ENCODE data around the gene DNLZ.
"Not testable (repeated sequence)": the region's sequence is repeated elsewhere in the genome, so short reads cannot be mapped to it uniquely, and the experiment has no call there.

The DNLZ gene

DNA sequence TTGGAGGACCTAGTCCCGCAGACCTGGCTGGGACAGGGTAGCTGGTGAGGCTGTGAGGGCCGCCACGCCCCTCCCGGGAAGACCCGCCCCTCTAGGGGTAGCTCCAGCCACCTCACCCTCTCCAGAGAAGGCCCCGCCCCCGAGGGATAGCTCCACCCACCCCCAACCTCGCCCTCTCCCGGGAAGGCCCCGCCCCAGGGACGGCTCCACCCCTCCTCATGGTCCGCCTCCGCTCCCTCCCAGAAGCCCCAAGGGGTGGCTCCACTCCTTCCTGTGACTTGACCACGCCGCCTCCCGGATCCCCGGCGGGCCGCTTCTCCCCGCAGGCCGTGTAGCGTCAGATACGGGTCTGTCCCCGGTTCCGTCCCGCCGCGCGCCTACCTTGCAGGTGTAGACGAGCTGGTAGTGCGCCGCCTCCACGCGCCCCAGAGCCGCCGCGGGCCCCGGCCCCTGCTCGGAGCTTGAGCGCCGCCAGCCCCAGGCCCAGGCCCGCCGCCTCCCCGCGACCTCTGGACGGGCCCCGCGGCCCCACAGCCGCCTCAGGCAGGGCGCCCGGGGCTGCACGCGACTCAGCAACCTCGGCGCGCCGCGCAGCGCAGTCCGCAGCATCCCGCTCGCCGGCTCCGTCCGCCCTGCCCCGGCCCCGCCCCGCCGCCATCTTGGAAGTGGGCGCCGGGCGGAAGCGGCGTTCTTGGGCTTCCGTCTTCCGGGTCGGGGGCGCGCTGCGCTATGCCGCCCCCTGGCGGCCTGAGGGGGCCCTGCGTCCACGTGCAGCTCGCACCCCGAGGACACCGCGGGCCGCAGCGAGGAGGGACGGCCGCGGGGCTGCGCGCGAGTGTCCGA is at the start of gene DNLZ:
TSS of gene DNLZ (minus strand) at position 639 of the 843 bp plus-strand sequence. CDS start at position 609, 30 bp downstream.
- H3K4me1 ChIP-seq (ENCODE audit: control insufficient read depth in 1 of 2, insufficient read depth in 2 of 2, low read length in 2 of 2), result peaks cover 0 to 30% of the 10 kb centered on the region in 2 donors
- H3K4me3 ChIP-seq (ENCODE audit: low read depth in 1 of 2, low read length in 2 of 2), result peak within 1 kb of the TSS in 1 of 2 donors; percentile 67

DNA sequence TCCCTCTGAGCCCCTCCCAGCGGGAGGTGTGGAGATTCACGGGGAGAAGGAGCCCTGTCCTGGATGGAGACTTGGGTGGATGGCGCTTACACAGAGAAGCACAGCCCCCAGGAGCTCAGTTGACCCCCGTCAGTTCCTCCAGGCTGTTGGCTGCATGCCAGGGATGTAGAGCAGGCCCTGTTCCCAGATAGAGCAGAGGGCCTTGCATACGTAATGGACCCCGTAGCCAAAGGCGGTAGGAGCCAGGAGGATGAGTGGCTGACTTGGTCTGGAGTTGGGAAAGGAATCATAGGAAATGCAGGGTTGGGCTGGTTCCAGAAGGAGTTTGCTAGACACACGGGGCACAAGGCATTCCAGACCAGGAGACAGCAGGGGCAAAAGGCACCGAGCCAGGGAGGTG is 49.4 kb upstream of the DNLZ start:
- H3K4me3 ChIP-seq (ENCODE audit: low read depth in 1 of 2, low read length in 2 of 2), result no peak overlapping the region
- H3K27me3 ChIP-seq (ENCODE audit: low read depth, low read length), result no peaks in the 10 kb centered on the region
- no peak overlapping the region for H3K27ac ChIP-seq (ENCODE audit: low read length)
- H3K36me3 ChIP-seq (ENCODE audit: control insufficient read depth in 1 of 2, insufficient read depth in 2 of 2, low read length in 2 of 2), result peaks cover 31 to 53% of the 10 kb centered on the region in 2 donors
- H3K9me3 ChIP-seq (ENCODE audit: control insufficient read depth in 1 of 2, low read length in 2 of 2), result no peaks in the 10 kb centered on the region
- H3K4me1 ChIP-seq (ENCODE audit: control insufficient read depth in 1 of 2, insufficient read depth in 2 of 2, low read length in 2 of 2), result peaks cover 8 to 29% of the 10 kb centered on the region in 2 donors

More for the DNA sequence above, at the start of gene DNLZ:
- Histone ChIP-seq H3K27me3 (ENCODE audit: low read depth, low read length) (no peaks in the 10 kb centered on the region), H3K9me3 (ENCODE audit: control insufficient read depth in 1 of 2, low read length in 2 of 2) (no peaks in the 10 kb centered on the region), H3K27ac (ENCODE audit: low read length) (no peak within 1 kb of the TSS), H3K36me3 (ENCODE audit: control insufficient read depth in 1 of 2, insufficient read depth in 2 of 2, low read length in 2 of 2) (peaks cover 0 to under 1% of the 10 kb centered on the region in 2 donors)

DNA sequence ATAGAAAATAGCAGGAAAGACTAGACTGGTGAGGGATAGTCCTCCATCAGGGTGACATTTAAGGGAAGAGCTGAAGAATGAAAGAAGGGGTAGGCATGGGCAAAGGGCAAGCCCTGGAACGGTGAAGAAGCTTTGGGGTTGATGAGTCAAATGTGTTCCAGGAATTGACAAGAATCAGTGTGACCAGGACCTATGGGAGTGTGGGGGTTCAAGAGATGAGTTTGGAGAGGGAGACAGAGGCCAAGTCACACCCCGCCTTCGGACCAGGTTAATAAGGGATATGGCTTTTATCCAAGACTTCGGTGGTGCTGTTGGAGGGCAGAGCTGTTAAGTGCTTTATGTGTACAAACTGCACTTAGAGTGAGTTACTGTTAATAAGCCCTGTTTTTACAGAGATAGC is 47.8 kb upstream of the DNLZ start:
- Histone ChIP-seq H3K27ac (ENCODE audit: low read length) (peak overlapping the region; percentile 74), H3K36me3 (ENCODE audit: control insufficient read depth in 1 of 2, insufficient read depth in 2 of 2, low read length in 2 of 2) (peaks cover 22 to 48% of the 10 kb centered on the region in 2 donors), H3K4me1 (ENCODE audit: control insufficient read depth in 1 of 2, insufficient read depth in 2 of 2, low read length in 2 of 2) (peaks cover 8 to 29% of the 10 kb centered on the region in 2 donors), H3K27me3 (ENCODE audit: low read depth, low read length) (no peaks in the 10 kb centered on the region), H3K9me3 (ENCODE audit: control insufficient read depth in 1 of 2, low read length in 2 of 2) (no peaks in the 10 kb centered on the region), H3K4me3 (ENCODE audit: low read depth in 1 of 2, low read length in 2 of 2) (peak overlapping the region; percentile 88 to 99)

DNA sequence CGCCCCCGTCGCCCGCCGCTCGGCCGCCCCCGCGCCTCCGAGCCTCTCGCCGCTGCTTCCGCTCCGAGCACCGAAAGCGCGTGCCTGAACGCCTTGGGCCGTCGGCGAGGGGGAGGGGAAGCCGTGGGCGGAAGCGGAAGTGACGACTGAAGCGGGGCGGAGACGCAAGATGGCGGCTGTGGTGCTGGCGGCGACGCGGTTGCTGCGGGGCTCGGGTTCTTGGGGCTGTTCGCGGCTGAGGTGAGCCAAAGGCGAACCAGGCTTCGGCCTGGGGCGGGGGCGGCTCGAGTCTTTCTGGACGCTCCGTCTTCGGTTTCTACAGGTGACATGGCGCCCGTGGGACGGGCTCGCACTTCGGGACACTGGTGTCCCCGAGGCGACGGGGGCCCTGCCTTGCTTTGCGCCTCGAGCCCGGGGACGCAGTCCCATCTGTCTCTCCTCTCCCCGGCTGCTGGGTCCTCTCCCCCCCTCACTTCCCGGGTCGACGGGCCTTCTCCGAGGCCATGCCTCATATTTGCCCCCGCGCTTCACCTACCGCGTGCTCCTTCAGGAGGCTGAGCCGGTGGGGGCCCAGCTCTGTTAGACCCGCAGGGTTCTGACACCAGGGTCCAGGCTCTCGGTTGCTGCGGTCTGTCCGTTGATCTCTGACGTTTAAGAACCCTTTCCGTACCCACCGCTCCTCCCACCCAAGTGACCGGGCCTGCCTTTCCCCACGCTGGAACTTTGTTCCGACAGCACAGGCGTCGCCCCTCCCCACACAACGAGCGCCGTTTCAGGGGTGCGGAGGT is 47.1 kb upstream of the DNLZ start, which contains the start of the genes ENTR1 and PMPCA:
TSS of gene ENTR1 (minus strand) at position 115 of the 788 bp plus-strand sequence. CDS start 217 bp downstream, outside the sequence.
TSS of gene PMPCA (plus strand) at position 159 of the 788 bp plus-strand sequence. CDS start at position 170, 11 bp downstream.
- Histone ChIP-seq H3K27me3 (ENCODE audit: low read depth, low read length) (no peaks in the 10 kb centered on the region), H3K4me3 (ENCODE audit: low read depth in 1 of 2, low read length in 2 of 2) (peak within 1 kb of the TSS; percentile 88 to 99), H3K4me1 (ENCODE audit: control insufficient read depth in 1 of 2, insufficient read depth in 2 of 2, low read length in 2 of 2) (peaks cover 8 to 29% of the 10 kb centered on the region in 2 donors), H3K36me3 (ENCODE audit: control insufficient read depth in 1 of 2, insufficient read depth in 2 of 2, low read length in 2 of 2) (peaks cover 19 to 46% of the 10 kb centered on the region in 2 donors), H3K27ac (ENCODE audit: low read length) (peak within 1 kb of the TSS; percentile 74), H3K9me3 (ENCODE audit: control insufficient read depth in 1 of 2, low read length in 2 of 2) (no peaks in the 10 kb centered on the region)

DNA sequence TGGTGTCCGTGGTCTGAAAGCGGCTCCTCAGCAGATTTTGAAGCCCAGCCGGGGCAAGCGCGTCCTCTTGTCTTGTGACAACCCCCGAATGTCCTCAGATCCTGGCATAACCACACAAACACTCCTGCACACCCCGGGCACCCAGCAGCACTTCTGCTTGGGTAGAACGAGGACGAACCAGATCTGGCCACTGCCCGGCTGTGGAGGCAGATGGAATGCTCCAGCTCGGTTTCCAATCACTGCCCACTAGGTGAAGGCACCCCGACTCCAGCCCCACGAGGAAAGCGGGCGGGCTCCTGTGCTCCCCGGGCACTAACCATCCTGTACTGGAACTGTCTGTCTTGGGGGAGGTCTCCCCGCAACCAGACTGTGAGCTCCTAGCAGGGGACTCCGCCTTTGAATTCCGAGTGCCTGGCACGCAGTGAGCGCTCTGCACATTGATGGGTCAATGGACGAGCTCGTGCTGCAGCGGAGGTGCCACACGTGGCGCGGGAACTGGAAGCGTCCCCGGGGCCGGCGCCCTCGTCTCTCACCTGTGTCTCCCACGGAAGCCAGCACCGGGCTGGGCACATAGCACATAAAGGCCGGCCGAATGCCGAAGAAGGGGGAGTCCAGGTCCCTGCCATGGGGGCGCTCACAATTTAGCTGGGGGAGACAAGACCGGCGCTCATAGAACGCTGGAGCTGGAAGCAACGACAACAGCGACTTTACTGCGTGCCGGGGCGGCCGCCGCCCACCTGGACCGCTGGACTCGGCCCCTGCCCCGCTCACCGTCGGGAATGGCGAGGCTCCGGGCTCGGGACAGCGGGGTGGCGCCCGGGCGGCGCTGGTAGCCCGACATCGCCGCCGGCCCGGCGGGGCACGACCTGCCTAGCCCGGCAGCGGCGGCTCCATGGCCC is 46.3 kb upstream of the DNLZ start:
- peaks cover 8 to 29% of the 10 kb centered on the region in 2 donors for H3K4me1 ChIP-seq (ENCODE audit: control insufficient read depth in 1 of 2, insufficient read depth in 2 of 2, low read length in 2 of 2)
- peaks cover 22 to 46% of the 10 kb centered on the region in 2 donors for H3K36me3 ChIP-seq (ENCODE audit: control insufficient read depth in 1 of 2, insufficient read depth in 2 of 2, low read length in 2 of 2)
- H3K27ac ChIP-seq (ENCODE audit: low read length), result no peak overlapping the region
- H3K27me3 ChIP-seq (ENCODE audit: low read depth, low read length), result no peaks in the 10 kb centered on the region
- H3K4me3 ChIP-seq (ENCODE audit: low read depth in 1 of 2, low read length in 2 of 2), result peak overlapping the region; percentile 70 to 99
- H3K9me3 ChIP-seq (ENCODE audit: control insufficient read depth in 1 of 2, low read length in 2 of 2), result no peaks in the 10 kb centered on the region

DNA sequence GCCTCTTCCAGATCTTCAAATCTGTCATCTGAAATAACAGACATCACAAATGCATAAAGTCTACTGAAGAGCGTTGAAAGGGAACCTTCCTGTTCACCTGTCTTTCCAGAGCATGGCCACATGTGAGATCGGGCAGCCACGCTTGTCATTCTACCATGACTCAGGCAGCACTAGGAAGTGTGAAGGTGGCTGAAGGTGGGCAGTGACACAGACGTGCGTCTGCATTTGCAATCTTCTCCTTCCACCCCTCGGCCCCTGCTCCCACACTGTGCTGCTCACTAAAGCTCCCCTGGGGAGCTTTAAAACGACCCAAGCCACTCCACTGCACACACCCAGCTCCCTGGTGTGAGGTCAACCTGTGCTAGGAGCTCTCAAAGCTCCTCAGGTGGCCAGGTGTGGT is 44.4 kb upstream of the DNLZ start:
- H3K27ac ChIP-seq (ENCODE audit: low read length), result no peak overlapping the region
- H3K36me3 ChIP-seq (ENCODE audit: control insufficient read depth in 1 of 2, insufficient read depth in 2 of 2, low read length in 2 of 2), result peaks cover 6 to 40% of the 10 kb centered on the region in 2 donors
- H3K9me3 ChIP-seq (ENCODE audit: control insufficient read depth in 1 of 2, low read length in 2 of 2), result no peaks in the 10 kb centered on the region
- peaks cover 8 to 27% of the 10 kb centered on the region in 2 donors for H3K4me1 ChIP-seq (ENCODE audit: control insufficient read depth in 1 of 2, insufficient read depth in 2 of 2, low read length in 2 of 2)
- H3K4me3 ChIP-seq (ENCODE audit: low read depth in 1 of 2, low read length in 2 of 2), result no peak overlapping the region
- H3K27me3 ChIP-seq (ENCODE audit: low read depth, low read length), result no peaks in the 10 kb centered on the region

DNA sequence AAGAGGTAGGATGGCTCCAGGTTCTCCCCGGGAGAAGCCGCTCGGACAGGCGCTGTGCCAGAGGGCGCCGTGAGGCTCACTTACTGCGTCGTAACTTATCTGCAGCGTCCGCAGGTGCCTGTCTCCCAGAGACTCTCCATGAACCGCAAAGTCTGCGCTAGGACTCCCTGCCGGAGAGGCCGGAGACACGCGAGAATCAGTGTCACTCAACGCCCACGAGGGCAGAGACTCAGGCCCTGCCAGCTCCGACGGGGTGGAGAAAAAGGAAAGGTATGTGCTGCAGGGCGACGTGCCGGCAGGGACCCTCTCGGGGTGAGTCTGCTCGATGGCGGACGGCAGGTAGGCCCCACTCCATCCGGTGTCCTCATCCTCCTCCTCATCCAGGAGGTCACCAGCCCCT is 43.5 kb upstream of the DNLZ start:
- peaks cover 8 to 24% of the 10 kb centered on the region in 2 donors for H3K4me1 ChIP-seq (ENCODE audit: control insufficient read depth in 1 of 2, insufficient read depth in 2 of 2, low read length in 2 of 2)
- not testable (repeated sequence) for H3K4me3 ChIP-seq (ENCODE audit: low read depth in 1 of 2, low read length in 2 of 2); H3K9me3 ChIP-seq (ENCODE audit: control insufficient read depth in 1 of 2, low read length in 2 of 2); H3K27ac ChIP-seq (ENCODE audit: low read length); H3K27me3 ChIP-seq (ENCODE audit: low read depth, low read length)
- peaks cover 6 to 36% of the 10 kb centered on the region in 2 donors for H3K36me3 ChIP-seq (ENCODE audit: control insufficient read depth in 1 of 2, insufficient read depth in 2 of 2, low read length in 2 of 2)

DNA sequence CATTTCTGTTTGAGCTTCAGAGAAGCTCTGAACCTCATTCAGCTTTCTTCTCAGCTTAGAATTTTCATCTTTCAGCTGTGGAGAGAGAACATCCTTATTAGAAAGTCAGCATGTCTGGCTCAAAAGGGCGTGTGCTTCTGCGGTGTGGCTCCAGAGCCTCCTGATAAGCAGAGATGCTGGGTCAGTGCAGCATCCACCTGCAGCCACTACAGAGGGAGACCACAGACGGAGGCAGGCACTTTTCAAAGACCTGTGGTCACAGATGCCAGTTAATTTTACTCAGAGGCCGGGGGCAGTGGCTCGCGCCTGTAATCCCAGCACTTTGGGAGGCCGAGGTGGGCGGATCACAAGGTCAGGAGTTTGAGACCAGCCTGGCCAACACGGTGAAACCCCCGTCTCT is 42.4 kb upstream of the DNLZ start:
- peaks cover 0 to 12% of the 10 kb centered on the region in 2 donors for H3K4me1 ChIP-seq (ENCODE audit: control insufficient read depth in 1 of 2, insufficient read depth in 2 of 2, low read length in 2 of 2)
- H3K27ac ChIP-seq (ENCODE audit: low read length); H3K9me3 ChIP-seq (ENCODE audit: control insufficient read depth in 1 of 2, low read length in 2 of 2): not testable (repeated sequence)

DNA sequence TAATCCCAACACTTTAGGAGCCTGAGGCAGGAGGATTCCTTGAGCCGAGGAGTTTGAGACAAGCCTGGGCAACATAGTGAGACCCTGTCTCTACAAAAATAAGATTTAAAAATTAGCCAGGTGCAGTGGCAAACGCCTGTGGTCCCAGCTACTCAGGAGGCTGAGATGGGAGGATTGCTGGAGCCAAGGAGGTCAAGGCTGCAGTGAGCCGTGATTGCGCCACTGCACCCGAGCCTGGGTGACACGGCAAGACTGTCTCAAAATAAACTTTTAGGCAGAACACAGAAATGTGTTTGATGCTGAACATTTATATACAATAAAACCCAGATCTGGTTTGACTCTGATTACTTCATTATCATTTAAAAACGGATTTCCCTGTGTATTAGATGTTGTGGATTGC is 41.9 kb upstream of the DNLZ start:
- Histone ChIP-seq H3K36me3 (ENCODE audit: control insufficient read depth in 1 of 2, insufficient read depth in 2 of 2, low read length in 2 of 2) (peaks cover 6 to 36% of the 10 kb centered on the region in 2 donors), H3K27me3 (ENCODE audit: low read depth, low read length) (no peaks in the 10 kb centered on the region), H3K4me1 (ENCODE audit: control insufficient read depth in 1 of 2, insufficient read depth in 2 of 2, low read length in 2 of 2) (peaks cover 0 to 14% of the 10 kb centered on the region in 2 donors), H3K4me3 (ENCODE audit: low read depth in 1 of 2, low read length in 2 of 2) (no peak overlapping the region), H3K9me3 (ENCODE audit: control insufficient read depth in 1 of 2, low read length in 2 of 2) (no peaks in the 10 kb centered on the region), H3K27ac (ENCODE audit: low read length) (no peak overlapping the region)

More for the DNA sequence above, 42.4 kb upstream of the DNLZ start:
- H3K4me3 ChIP-seq (ENCODE audit: low read depth in 1 of 2, low read length in 2 of 2); H3K27me3 ChIP-seq (ENCODE audit: low read depth, low read length): not testable (repeated sequence)
- H3K36me3 ChIP-seq (ENCODE audit: control insufficient read depth in 1 of 2, insufficient read depth in 2 of 2, low read length in 2 of 2), result peaks cover 6 to 36% of the 10 kb centered on the region in 2 donors

DNA sequence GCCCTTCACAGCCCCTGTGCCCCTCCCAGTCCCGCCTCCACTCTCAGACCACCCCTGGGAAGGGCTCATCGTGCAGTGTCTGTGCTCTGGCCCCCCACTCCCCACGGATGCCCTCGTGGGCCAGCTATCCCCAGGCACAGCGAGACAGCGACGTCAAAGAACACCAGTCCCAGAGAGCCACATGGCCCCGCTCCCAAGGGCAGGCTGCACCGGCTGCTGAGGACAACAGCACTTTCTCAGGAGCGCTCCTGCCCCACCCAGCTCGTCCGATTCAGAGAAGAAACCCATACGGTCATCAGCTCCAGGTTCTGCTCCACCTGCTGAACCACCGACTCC is 41.2 kb upstream of the DNLZ start:
- Histone ChIP-seq H3K4me3 (ENCODE audit: low read depth in 1 of 2, low read length in 2 of 2) (no peak overlapping the region), H3K27ac (ENCODE audit: low read length) (no peak overlapping the region), H3K4me1 (ENCODE audit: control insufficient read depth in 1 of 2, insufficient read depth in 2 of 2, low read length in 2 of 2) (peaks cover 0 to 14% of the 10 kb centered on the region in 2 donors), H3K27me3 (ENCODE audit: low read depth, low read length) (no peaks in the 10 kb centered on the region), H3K9me3 (ENCODE audit: control insufficient read depth in 1 of 2, low read length in 2 of 2) (no peaks in the 10 kb centered on the region), H3K36me3 (ENCODE audit: control insufficient read depth in 1 of 2, insufficient read depth in 2 of 2, low read length in 2 of 2) (peaks cover 6 to 36% of the 10 kb centered on the region in 2 donors)
